Liver (tissue), 3 donors: Measurements from ENCODE around the gene TACC2.

Experiments
- EGR1 ChIP-seq, 2 donors: IDR thresholded peaks; 2 replicates each; pipeline ENCODE4 v1.6.1; 2016 to 2018; ENCODE audit warnings: antibody characterized with exemption in 2 of 2, low read depth in 2 of 2
- HNF4A ChIP-seq, 2 donors: conservative IDR thresholded peaks; 2 replicates each; pipeline ENCODE4 v1.6.1; 2016; ENCODE audit warnings: antibody characterized with exemption in 2 of 2, mild to moderate bottlenecking in 2 of 2
- MAX ChIP-seq: IDR thresholded peaks from 2 replicates; pipeline ENCODE4 v1.6.1; 2016; ENCODE audit warnings: antibody characterized with exemption
- NR2F2 ChIP-seq: IDR thresholded peaks from 2 replicates; pipeline ENCODE4 v1.6.1; 2016; ENCODE audit warnings: antibody characterized with exemption
- RAD21 ChIP-seq, 2 donors: IDR thresholded peaks; 2 replicates each; pipeline ENCODE4 v1.6.1; 2016; ENCODE audit warnings: antibody characterized with exemption in 2 of 2, mild to moderate bottlenecking in 2 of 2
- REST ChIP-seq: IDR thresholded peaks from 2 replicates; pipeline ENCODE4 v1.6.1; 2016; ENCODE audit warnings: antibody characterized with exemption, mild to moderate bottlenecking
- SP1 ChIP-seq: IDR thresholded peaks from 2 replicates; pipeline ENCODE4 v1.6.1; 2018; ENCODE audit warnings: antibody characterized with exemption, mild to moderate bottlenecking
- TAF1 ChIP-seq: conservative IDR thresholded peaks from 2 replicates; pipeline ENCODE4 v1.6.1; 2016; ENCODE audit warnings: antibody characterized with exemption, mild to moderate bottlenecking
- YY1 ChIP-seq: IDR thresholded peaks from 2 replicates; pipeline ENCODE4 v1.6.1; 2016; ENCODE audit warnings: antibody characterized with exemption, mild to moderate bottlenecking
- TF ChIP-seq, protein P1 (sequence below): fragments of 150-350 bp; IDR thresholded peaks from 2 replicates; pipeline ENCODE4 v1.5.1; 2017; ENCODE audit warnings: improper control_type of control experiment, low read depth, low read length; ENCODE audit not compliant: missing input control
- donor health status: healthy.
- donor health status: healthy.

DNA sequence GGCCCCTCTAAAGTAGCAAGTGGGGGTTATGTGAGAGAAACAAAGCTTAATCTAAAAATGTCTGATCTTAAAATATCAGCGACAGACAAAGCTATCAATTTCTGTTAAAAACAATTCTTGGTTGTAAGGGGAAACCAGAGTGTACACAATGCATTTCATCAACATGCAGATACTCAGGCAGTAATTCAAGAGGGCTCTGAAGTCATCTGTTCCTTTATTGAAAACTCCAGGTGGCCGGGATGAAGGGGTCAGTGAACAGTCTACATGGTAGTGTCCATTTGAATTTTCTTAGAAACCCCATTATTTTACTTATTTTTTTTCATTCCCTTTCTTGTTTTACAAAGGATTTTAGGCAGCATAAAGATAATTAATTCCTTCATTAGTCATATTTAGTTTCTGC, 245.5 kb downstream of the TACC2 start:
- TF ChIP-seq, protein P1, sequence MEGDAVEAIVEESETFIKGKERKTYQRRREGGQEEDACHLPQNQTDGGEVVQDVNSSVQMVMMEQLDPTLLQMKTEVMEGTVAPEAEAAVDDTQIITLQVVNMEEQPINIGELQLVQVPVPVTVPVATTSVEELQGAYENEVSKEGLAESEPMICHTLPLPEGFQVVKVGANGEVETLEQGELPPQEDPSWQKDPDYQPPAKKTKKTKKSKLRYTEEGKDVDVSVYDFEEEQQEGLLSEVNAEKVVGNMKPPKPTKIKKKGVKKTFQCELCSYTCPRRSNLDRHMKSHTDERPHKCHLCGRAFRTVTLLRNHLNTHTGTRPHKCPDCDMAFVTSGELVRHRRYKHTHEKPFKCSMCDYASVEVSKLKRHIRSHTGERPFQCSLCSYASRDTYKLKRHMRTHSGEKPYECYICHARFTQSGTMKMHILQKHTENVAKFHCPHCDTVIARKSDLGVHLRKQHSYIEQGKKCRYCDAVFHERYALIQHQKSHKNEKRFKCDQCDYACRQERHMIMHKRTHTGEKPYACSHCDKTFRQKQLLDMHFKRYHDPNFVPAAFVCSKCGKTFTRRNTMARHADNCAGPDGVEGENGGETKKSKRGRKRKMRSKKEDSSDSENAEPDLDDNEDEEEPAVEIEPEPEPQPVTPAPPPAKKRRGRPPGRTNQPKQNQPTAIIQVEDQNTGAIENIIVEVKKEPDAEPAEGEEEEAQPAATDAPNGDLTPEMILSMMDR: no peak
- TF ChIP-seq MAX (no peak), REST (no peak), RAD21 (IDR thresholded peaks at IDR 0.05) (no peak), HNF4A (conservative IDR thresholded peaks at IDR 0.05) (no peak), NR2F2 (no peak), SP1 (no peak), YY1 (no peak), EGR1 (IDR thresholded peaks at IDR 0.05; ENCODE audit: low read depth in 2 of 2) (no peak), TAF1 (no peak)
